Type B pancreatic cell (in vitro differentiated cells): Measurements from ENCODE around the gene RPS6KA2. TPM values are rescaled to one million over a fixed set of nuclear protein-coding genes. Genes with fewer than 3 reads are reported as not detected.

Source experiments
- DNase-seq: peaks from one replicate; pipeline ENCODE4 v3.0.0; 2021; ENCODE audit warnings: mixed read lengths; ENCODE audit not compliant: unreplicated experiment; ENCODE audit errors: extremely low spot score
- H3K27ac Mint-ChIP-seq: 2 replicates; pipeline ENCODE4 v1.8.0; 2021; ENCODE audit warnings: mild to moderate bottlenecking, mixed read lengths
- H3K27me3 Mint-ChIP-seq: 2 replicates; pipeline ENCODE4 v1.8.0; 2021; ENCODE audit warnings: mixed read lengths
- H3K36me3 Mint-ChIP-seq: 2 replicates; pipeline ENCODE4 v1.8.0; 2021; ENCODE audit warnings: mixed read lengths
- H3K4me1 Mint-ChIP-seq: one replicate; pipeline ENCODE4 v1.8.0; 2021; ENCODE audit warnings: mixed read lengths; ENCODE audit not compliant: unreplicated experiment
- H3K4me3 Mint-ChIP-seq: 2 replicates; pipeline ENCODE4 v1.8.0; 2021; ENCODE audit warnings: mild to moderate bottlenecking, mixed read lengths
- H3K9me3 Mint-ChIP-seq: 2 replicates; pipeline ENCODE4 v1.8.0; 2021; ENCODE audit warnings: mixed read lengths
- CTCF ChIP-seq: fragments of 200-600 bp; sonication (generic); conservative IDR thresholded peaks from 2 replicates; pipeline ENCODE4 v1.5.0; 2021; ENCODE audit warnings: antibody characterized with exemption, mild to moderate bottlenecking
- total RNA-seq: library from RNA; stranded (reverse); gene quantifications from 2 replicates; pipeline ENCODE4 v1.2.1, GENCODE V29; 2021; ENCODE audit warnings: low replicate concordance

The RPS6KA2 gene
- total RNA-seq, 1 donor from 2014 or later, result 23.8 TPM

- H3K4me3 Mint-ChIP-seq, result no peak overlapping the region
- H3K27me3 Mint-ChIP-seq, result peaks cover 22% of the 10 kb centered on the region
- H3K27ac Mint-ChIP-seq, result no peak overlapping the region
- no peak for TF ChIP-seq CTCF
- DNase-seq, result no peak
- H3K36me3 Mint-ChIP-seq, result no peaks in the 10 kb centered on the region
- H3K4me1 Mint-ChIP-seq, result no peaks in the 10 kb centered on the region
- no peaks in the 10 kb centered on the region for H3K9me3 Mint-ChIP-seq
Observed at GRCh38 chr6:166633732-166634535, 6.9 kb upstream of the RPS6KA2 start.

GRCh38 chr6:166632731-166633130, 5.7 kb upstream of the RPS6KA2 start:
- H3K27ac Mint-ChIP-seq, result no peak overlapping the region
- DNase-seq, result no peak
- peaks cover 5% of the 10 kb centered on the region for H3K4me1 Mint-ChIP-seq
- H3K4me3 Mint-ChIP-seq, result no peak overlapping the region
- H3K27me3 Mint-ChIP-seq, result peaks cover 25% of the 10 kb centered on the region
- no peaks in the 10 kb centered on the region for H3K36me3 Mint-ChIP-seq
- no peak for TF ChIP-seq CTCF
- H3K9me3 Mint-ChIP-seq, result no peaks in the 10 kb centered on the region

- peaks cover 29% of the 10 kb centered on the region for H3K27me3 Mint-ChIP-seq
- no peak for TF ChIP-seq CTCF
- H3K4me1 Mint-ChIP-seq, result peaks cover 11% of the 10 kb centered on the region
- DNase-seq, result no peak
- no peak overlapping the region for H3K4me3 Mint-ChIP-seq
- no peaks in the 10 kb centered on the region for H3K9me3 Mint-ChIP-seq
- no peaks in the 10 kb centered on the region for H3K36me3 Mint-ChIP-seq
- H3K27ac Mint-ChIP-seq, result no peak overlapping the region
Observed at GRCh38 chr6:166630462-166630861, 3.4 kb upstream of the RPS6KA2 start.

- Mint-ChIP-seq H3K9me3 (no peaks in the 10 kb centered on the region), H3K36me3 (no peaks in the 10 kb centered on the region), H3K27ac (no peak overlapping the region), H3K4me3 (no peak overlapping the region), H3K27me3 (peaks cover 29% of the 10 kb centered on the region), H3K4me1 (peaks cover 16% of the 10 kb centered on the region)
- TF ChIP-seq CTCF, result no peak
- no peak for DNase-seq
Observed at GRCh38 chr6:166629628-166630027, 2.6 kb upstream of the RPS6KA2 start.

GRCh38 chr6:166627875-166628801, 1.1 kb upstream of the RPS6KA2 start:
- TF ChIP-seq CTCF, result no peak
- no peaks in the 10 kb centered on the region for H3K9me3 Mint-ChIP-seq
- H3K27me3 Mint-ChIP-seq, result peaks cover 29% of the 10 kb centered on the region
- peak overlapping the region; percentile 91 for H3K4me3 Mint-ChIP-seq
- H3K27ac Mint-ChIP-seq, result peak overlapping the region; percentile 95
- H3K4me1 Mint-ChIP-seq, result peaks cover 16% of the 10 kb centered on the region
- DNase-seq, result no peak
- H3K36me3 Mint-ChIP-seq, result no peaks in the 10 kb centered on the region
